ENCODE data around the gene ROBO4.

DNA sequence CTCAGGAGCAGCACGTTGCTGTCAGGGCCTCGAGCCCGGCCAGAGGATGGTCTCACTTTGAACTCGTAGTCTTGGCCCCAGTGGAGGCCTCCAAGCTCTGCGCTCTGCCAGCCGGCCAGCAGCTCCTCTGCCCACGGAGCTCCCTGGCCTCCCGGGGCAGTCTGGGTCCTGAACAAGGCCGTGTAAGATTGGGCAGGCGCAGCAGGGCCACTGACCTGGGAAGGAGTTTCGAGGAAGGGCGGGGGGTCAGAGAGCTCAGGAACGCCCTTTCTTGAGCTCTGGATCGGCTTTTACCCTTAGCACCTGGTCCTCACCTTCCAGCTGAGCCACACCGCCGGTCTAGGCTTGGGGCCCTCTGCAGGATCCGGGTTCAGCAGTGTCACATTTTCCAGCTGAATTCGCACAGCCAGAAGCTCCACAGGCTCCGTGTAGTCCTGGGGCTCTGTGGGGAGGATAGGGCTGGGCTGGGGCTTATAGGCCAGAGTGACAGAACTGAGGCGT is 2.1 kb downstream of the ROBO4 start:
- TF ChIP-seq, protein P1, sequence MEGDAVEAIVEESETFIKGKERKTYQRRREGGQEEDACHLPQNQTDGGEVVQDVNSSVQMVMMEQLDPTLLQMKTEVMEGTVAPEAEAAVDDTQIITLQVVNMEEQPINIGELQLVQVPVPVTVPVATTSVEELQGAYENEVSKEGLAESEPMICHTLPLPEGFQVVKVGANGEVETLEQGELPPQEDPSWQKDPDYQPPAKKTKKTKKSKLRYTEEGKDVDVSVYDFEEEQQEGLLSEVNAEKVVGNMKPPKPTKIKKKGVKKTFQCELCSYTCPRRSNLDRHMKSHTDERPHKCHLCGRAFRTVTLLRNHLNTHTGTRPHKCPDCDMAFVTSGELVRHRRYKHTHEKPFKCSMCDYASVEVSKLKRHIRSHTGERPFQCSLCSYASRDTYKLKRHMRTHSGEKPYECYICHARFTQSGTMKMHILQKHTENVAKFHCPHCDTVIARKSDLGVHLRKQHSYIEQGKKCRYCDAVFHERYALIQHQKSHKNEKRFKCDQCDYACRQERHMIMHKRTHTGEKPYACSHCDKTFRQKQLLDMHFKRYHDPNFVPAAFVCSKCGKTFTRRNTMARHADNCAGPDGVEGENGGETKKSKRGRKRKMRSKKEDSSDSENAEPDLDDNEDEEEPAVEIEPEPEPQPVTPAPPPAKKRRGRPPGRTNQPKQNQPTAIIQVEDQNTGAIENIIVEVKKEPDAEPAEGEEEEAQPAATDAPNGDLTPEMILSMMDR (IDR thresholded peaks at IDR 0.05) = no peak
- TF ChIP-seq POLR2A (IDR thresholded peaks at IDR 0.05) = no peak

Data from lower leg skin (tissue), 3 donors.